HCT116 (cell line): ENCODE measurements around the gene CFDP1. TPM values are rescaled to one million over a fixed set of nuclear protein-coding genes. Genes with fewer than 3 reads are reported as not detected.

Experiments used
- ATAC-seq: fragments of 200-7000 bp; cut with Tn5 transposase; 2 replicates; pipeline ENCODE4 v1.9.1; 2020; ENCODE audit warnings: mild to moderate bottlenecking, moderate library complexity
- BruUV-seq: library from RNA; stranded (reverse); fragments of 400-500 nt; replicated peaks from 2 replicates; lab custom pipeline; 2021; lab: Mats Ljungman, UMichigan
- CTCF ChIA-PET: fragments of 300-600 bp; sonication (Branson Sonifier 250); formaldehyde crosslinking; loops from one replicate; lab custom pipeline; 2021; ENCODE audit warnings: antibody characterized with exemption; lab: Charles Lee
- POLR2A ChIA-PET: fragments of 300-600, 350-600 bp; sonication (Branson Sonifier 250); formaldehyde crosslinking; loops from one replicate; lab custom pipeline; 2021; ENCODE audit warnings: antibody characterized with exemption; lab: Charles Lee
- RAD21 ChIA-PET, 2 experiments: fragments of 300-600 bp; sonication (Branson Sonifier 250); formaldehyde crosslinking; loops; one replicate each; lab custom pipeline; 2023; ENCODE audit warnings: low total read pairs in 2 of 2; ENCODE audit not compliant: uncharacterized antibody in 2 of 2, unreplicated experiment in 2 of 2, low non-redundant PET in 1 of 2; lab: Charles Lee
- DNase-seq: peaks from one replicate; pipeline ENCODE4 v3.0.0-alpha.2; 2010; ENCODE audit warnings: low read depth, low spot score
- H2AFZ ChIP-seq: fragments of 200-600 bp; shearing (Covaris generic), sonication (generic); 2 replicates; pipeline ENCODE4 v1.6.1; 2017; ENCODE audit warnings: low read depth, mixed run types, mixed read lengths, antibody characterized with exemption, low read length; ENCODE audit not compliant: poor library complexity, severe bottlenecking
- H3K27ac ChIP-seq: 2 replicates; pipeline ENCODE4 v1.5.1; 2012; ENCODE audit warnings: low read depth, low read length
- H3K27me3 ChIP-seq: fragments of 200-600 bp; sonication (generic); 2 replicates; pipeline ENCODE4 v1.6.1; 2016; ENCODE audit warnings: mixed run types, low read length, mixed read lengths; ENCODE audit not compliant: insufficient read depth
- H3K36me3 ChIP-seq, 2 experiments: fragments of 200-500 bp in 1 of 2; fragments of 200-600 bp in 1 of 2; sonication (Bioruptor generic) in 1 of 2; sonication (generic) in 1 of 2; 2 replicates each; pipeline versions ENCODE4 v1.5.1 to v1.6.1; 2014 to 2016; ENCODE audit warnings: low read length in 2 of 2, inconsistent platforms in 1 of 2, mixed read lengths in 1 of 2, mixed run types in 1 of 2; ENCODE audit not compliant: insufficient read depth in 2 of 2, control insufficient read depth in 1 of 2
- H3K4me1 ChIP-seq, 2 experiments: fragments of 200-600 bp in 1 of 2; sonication (generic) in 1 of 2; 2 replicates each; pipeline versions ENCODE4 v1.5.1 to v1.6.1; 2012 to 2017; ENCODE audit warnings: low read length in 2 of 2, inconsistent platforms in 1 of 2, mild to moderate bottlenecking in 1 of 2, mixed read lengths in 1 of 2, mixed run types in 1 of 2, moderate library complexity in 1 of 2; ENCODE audit not compliant: insufficient read depth in 2 of 2, control insufficient read depth in 1 of 2
- H3K4me2 ChIP-seq: fragments of 200-600 bp; sonication (generic); 2 replicates; pipeline ENCODE4 v1.6.1; 2017; ENCODE audit warnings: mixed run types, low read length, mixed read lengths
- H3K4me3 ChIP-seq, 2 experiments: fragments of 200-600 bp in 1 of 2; sonication (generic) in 1 of 2; replicated peaks in 1 of 2; 2 replicates each; pipeline ENCODE4 v1.5.1; 2011 to 2016; ENCODE audit warnings: low read length in 2 of 2, control low read depth in 1 of 2, low read depth in 1 of 2, mild to moderate bottlenecking in 1 of 2, mixed read lengths in 1 of 2, mixed run types in 1 of 2
- H3K79me2 ChIP-seq: fragments of 200-600 bp; sonication (generic); 2 replicates; pipeline ENCODE4 v1.6.1; 2017; ENCODE audit warnings: mild to moderate bottlenecking, mixed run types, low read length, moderate library complexity, mixed read lengths; ENCODE audit not compliant: insufficient read depth
- H3K9ac ChIP-seq: fragments of 200-600 bp; sonication (generic); 2 replicates; pipeline ENCODE4 v1.6.1; 2016; ENCODE audit warnings: low read length, mixed read lengths
- H3K9me2 ChIP-seq: fragments of 200-600 bp; sonication (generic), shearing (Covaris generic); 2 replicates; pipeline ENCODE4 v1.6.1; 2017; ENCODE audit warnings: mixed run types, mild to moderate bottlenecking, moderate library complexity; ENCODE audit not compliant: insufficient read depth
- H3K9me3 ChIP-seq, 2 experiments: fragments of 200-500 bp in 1 of 2; fragments of 200-600 bp in 1 of 2; sonication (Bioruptor generic) in 1 of 2; sonication (generic) in 1 of 2; 2 replicates each; pipeline ENCODE4 v1.6.1; 2014 to 2017; ENCODE audit warnings: low read length in 2 of 2, mixed read lengths in 2 of 2, inconsistent platforms in 1 of 2, low read depth in 1 of 2, mild to moderate bottlenecking in 1 of 2, mixed run types in 1 of 2, moderate library complexity in 1 of 2; ENCODE audit not compliant: control insufficient read depth in 1 of 2, insufficient read depth in 1 of 2
- H4K20me1 ChIP-seq: fragments of 200-600 bp; sonication (generic), shearing (Covaris generic); 2 replicates; pipeline ENCODE4 v1.6.1; 2017; ENCODE audit warnings: mixed run types, mild to moderate bottlenecking, moderate library complexity; ENCODE audit not compliant: insufficient read depth
- CBX3 ChIP-seq: IDR thresholded peaks from 2 replicates; pipeline ENCODE4 v1.6.1; 2012; ENCODE audit warnings: low read depth
- EZH2 ChIP-seq: fragments of 200-600 bp; sonication (generic); IDR thresholded peaks from 2 replicates; pipeline ENCODE4 v1.6.1; 2017; ENCODE audit warnings: antibody characterized with exemption, mixed run types
- JUND ChIP-seq: IDR thresholded peaks from 2 replicates; pipeline ENCODE4 v1.6.1; 2012
- RAD21 ChIP-seq: IDR thresholded peaks from 2 replicates; pipeline ENCODE4 v1.6.1; 2012; ENCODE audit warnings: low read depth, mild to moderate bottlenecking
- TCF7L2 ChIP-seq: IDR thresholded peaks from 2 replicates; pipeline ENCODE4 v1.7.0; 2011; ENCODE audit warnings: borderline replicate concordance, inconsistent platforms; ENCODE audit not compliant: insufficient read depth, insufficient read length; ENCODE audit errors: extremely low read depth
- ZNF274 ChIP-seq: fragments of 200-500 bp; sonication (Bioruptor generic); IDR thresholded peaks from 2 replicates; pipeline ENCODE4 v1.6.1; 2014; ENCODE audit warnings: mild to moderate bottlenecking, low read depth, low read length, inconsistent platforms
- intact Hi-C: fragments of 100-400 bp; cut with micrococcal nuclease; formaldehyde crosslinking; loops from 2 replicates; pipeline ENCODE4 v1.10.0; 2022
- total RNA-seq: library from RNA; stranded (reverse); gene quantifications from one replicate; pipeline ENCODE4 v1.2.1, GENCODE V29; 2021; ENCODE audit not compliant: unreplicated experiment
- TF ChIP-seq, protein P1 (sequence below), 3 experiments: fragments of 200-600 bp in 1 of 3; sonication (generic) in 1 of 3; IDR thresholded peaks in 2 of 3; conservative IDR thresholded peaks in 1 of 3; 2 replicates each; pipeline ENCODE4 v1.5.1; 2012 to 2017; ENCODE audit warnings: low read depth in 2 of 3, low read length in 2 of 3, antibody characterized with exemption in 1 of 3, borderline replicate concordance in 1 of 3, control low read depth in 1 of 3, mild to moderate bottlenecking in 1 of 3, mixed read lengths in 1 of 3, mixed run types in 1 of 3, moderate library complexity in 1 of 3; ENCODE audit not compliant: insufficient read depth in 1 of 3
- TF ChIP-seq, protein P2 (sequence below): IDR thresholded peaks from 2 replicates; pipeline ENCODE4 v1.6.1; 2012; ENCODE audit warnings: low read depth
- TF ChIP-seq, protein P3 (sequence below): IDR thresholded peaks from 2 replicates; pipeline ENCODE4 v1.6.1; 2011; ENCODE audit warnings: mild to moderate bottlenecking, low read length, moderate library complexity; ENCODE audit not compliant: insufficient replicate concordance; ENCODE audit errors: extremely low read depth

Gene CFDP1
- total RNA-seq, 1 experiment from 2014 or later = 45.3 TPM

DNA sequence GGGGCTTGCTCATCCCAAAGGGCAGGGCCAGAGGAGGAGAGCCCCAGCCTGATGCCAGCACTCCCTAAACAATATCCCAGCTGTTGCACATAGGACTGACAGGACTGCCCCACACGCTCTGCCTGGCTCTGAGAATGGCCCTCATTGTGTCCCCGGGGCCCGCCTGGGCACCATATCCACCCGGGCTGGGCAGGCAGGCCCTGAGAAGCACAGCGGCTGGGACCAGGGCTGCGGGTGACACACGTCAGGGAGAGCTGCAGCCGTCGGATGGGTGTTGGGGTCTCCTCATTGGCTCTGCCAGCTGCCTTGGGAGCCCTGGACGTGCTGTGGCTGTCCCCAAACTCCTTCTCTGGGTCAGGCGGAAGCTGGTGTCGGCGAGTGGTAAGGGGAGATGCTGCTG is 186.1 kb downstream of the CFDP1 start:
- Histone ChIP-seq H3K4me1 (peaks cover 74 to 78% of the 10 kb centered on the region in 2 experiments), H3K9me2 (no peaks in the 10 kb centered on the region), H3K9me3 (no peaks in the 10 kb centered on the region), H3K79me2 (peaks cover 81% of the 10 kb centered on the region), H2AFZ (no peak overlapping the region), H4K20me1 (no peaks in the 10 kb centered on the region), H3K27me3 (no peaks in the 10 kb centered on the region), H3K4me3 (no peak overlapping the region), H3K36me3 (peaks cover 0 to under 1% of the 10 kb centered on the region in 2 experiments; a peak in 1 of 4 replicates), H3K4me2 (peak overlapping the region; percentile 64), H3K27ac (peak overlapping the region; percentile 97; the same call in 1 of the 2 replicates)
- RAD21 ChIA-PET = no interaction called here
- POLR2A ChIA-PET = interaction anchor here (1.0 kb wide), 1 partner anchor 13 kb away, joined by 3 read pairs; no protein-coding TSS in a partner anchor
- BruUV-seq = no TSS peak
- ATAC-seq (no peak), DNase-seq (no peak)
- no peak for TF ChIP-seq CBX3
- no peak for TF ChIP-seq TCF7L2
- TF ChIP-seq, all 23 proteins: peak for 0
- H3K9ac ChIP-seq = peak overlapping the region; percentile 67
- intact Hi-C loops = no loop called here
- CTCF ChIA-PET = no interaction called here

DNA sequence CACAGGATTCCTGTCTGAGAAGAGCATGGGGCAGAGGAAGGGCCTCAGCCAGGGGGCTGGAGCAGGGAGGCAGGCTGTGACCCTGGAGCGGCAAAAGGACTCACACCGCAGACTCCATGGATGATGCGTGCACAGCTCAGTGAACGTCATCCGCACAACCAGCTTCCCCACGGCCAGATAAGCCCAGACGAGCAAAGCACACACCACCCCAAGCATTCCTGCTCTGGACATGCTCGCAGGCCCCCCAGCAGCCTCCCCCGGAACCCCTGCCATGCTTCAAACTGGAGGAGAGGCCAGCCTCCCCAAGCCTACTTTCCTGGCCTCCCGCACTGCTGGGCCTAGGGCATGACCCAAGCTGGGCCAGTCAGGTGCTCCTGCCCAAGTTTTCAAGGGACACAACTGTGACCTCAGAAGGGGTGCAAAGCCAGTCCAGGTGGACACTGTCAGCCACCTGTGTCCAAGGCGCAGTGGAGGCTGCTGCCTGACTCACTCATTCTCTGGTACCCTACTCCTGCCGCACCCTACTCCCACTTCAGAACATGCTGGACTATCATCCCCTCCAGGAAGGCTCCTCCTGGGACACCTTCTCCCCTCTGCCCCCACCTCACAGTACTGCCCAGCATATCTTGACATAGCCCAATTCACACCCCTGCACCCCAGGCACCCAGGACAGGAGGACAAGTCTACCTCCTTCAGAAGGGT is 186.6 kb downstream of the CFDP1 start:
- Histone ChIP-seq H3K9ac (peak overlapping the region; percentile 67), H3K4me2 (peak overlapping the region; percentile 64), H3K79me2 (peaks cover 84% of the 10 kb centered on the region), H2AFZ (no peak overlapping the region), H3K4me3 (peak overlapping the region in 1 of 2 experiments; percentile 30; a peak in 1 of 4 replicates), H4K20me1 (no peaks in the 10 kb centered on the region), H3K9me2 (no peaks in the 10 kb centered on the region), H3K36me3 (peaks cover 2% of the 10 kb centered on the region in 2 experiments; a peak in 1 of 4 replicates), H3K27ac (peak overlapping the region; percentile 97), H3K27me3 (no peaks in the 10 kb centered on the region), H3K4me1 (peaks cover 68 to 72% of the 10 kb centered on the region in 2 experiments), H3K9me3 (no peaks in the 10 kb centered on the region)
- ATAC-seq = no peak
- DNase-seq = no peak
- CTCF ChIA-PET = interaction anchor here (1.1 to 1.9 kb wide), 4 partner anchors 13 to 218 kb away, joined by 3 to 12 read pairs (median 4); no protein-coding TSS in a partner anchor
- RAD21 ChIA-PET = interaction anchor here in 1 of 2 experiments (0.7 kb wide), 1 partner anchor 61 kb away, joined by 10 read pairs; no protein-coding TSS in a partner anchor
- no TSS peak for BruUV-seq
- intact Hi-C loops = no loop called here
- POLR2A ChIA-PET = interaction anchor here (1.5 to 2.0 kb wide), 2 partner anchors 21 to 59 kb away, joined by 3 to 10 read pairs; no protein-coding TSS in a partner anchor
- TF ChIP-seq ZNF274 (no peak), RAD21 (no peak), JUND (no peak), EZH2 (no peak)
- TF ChIP-seq, protein P1, sequence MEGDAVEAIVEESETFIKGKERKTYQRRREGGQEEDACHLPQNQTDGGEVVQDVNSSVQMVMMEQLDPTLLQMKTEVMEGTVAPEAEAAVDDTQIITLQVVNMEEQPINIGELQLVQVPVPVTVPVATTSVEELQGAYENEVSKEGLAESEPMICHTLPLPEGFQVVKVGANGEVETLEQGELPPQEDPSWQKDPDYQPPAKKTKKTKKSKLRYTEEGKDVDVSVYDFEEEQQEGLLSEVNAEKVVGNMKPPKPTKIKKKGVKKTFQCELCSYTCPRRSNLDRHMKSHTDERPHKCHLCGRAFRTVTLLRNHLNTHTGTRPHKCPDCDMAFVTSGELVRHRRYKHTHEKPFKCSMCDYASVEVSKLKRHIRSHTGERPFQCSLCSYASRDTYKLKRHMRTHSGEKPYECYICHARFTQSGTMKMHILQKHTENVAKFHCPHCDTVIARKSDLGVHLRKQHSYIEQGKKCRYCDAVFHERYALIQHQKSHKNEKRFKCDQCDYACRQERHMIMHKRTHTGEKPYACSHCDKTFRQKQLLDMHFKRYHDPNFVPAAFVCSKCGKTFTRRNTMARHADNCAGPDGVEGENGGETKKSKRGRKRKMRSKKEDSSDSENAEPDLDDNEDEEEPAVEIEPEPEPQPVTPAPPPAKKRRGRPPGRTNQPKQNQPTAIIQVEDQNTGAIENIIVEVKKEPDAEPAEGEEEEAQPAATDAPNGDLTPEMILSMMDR (IDR thresholded peaks at IDR 0.05 in 2 of 3, conservative IDR thresholded peaks at IDR 0.05 in 1 of 3; ENCODE audit: borderline replicate concordance in 1 of 3, insufficient read depth in 1 of 3, low read depth in 2 of 3, low read length in 2 of 3) = no peak
- TF ChIP-seq, protein P2, sequence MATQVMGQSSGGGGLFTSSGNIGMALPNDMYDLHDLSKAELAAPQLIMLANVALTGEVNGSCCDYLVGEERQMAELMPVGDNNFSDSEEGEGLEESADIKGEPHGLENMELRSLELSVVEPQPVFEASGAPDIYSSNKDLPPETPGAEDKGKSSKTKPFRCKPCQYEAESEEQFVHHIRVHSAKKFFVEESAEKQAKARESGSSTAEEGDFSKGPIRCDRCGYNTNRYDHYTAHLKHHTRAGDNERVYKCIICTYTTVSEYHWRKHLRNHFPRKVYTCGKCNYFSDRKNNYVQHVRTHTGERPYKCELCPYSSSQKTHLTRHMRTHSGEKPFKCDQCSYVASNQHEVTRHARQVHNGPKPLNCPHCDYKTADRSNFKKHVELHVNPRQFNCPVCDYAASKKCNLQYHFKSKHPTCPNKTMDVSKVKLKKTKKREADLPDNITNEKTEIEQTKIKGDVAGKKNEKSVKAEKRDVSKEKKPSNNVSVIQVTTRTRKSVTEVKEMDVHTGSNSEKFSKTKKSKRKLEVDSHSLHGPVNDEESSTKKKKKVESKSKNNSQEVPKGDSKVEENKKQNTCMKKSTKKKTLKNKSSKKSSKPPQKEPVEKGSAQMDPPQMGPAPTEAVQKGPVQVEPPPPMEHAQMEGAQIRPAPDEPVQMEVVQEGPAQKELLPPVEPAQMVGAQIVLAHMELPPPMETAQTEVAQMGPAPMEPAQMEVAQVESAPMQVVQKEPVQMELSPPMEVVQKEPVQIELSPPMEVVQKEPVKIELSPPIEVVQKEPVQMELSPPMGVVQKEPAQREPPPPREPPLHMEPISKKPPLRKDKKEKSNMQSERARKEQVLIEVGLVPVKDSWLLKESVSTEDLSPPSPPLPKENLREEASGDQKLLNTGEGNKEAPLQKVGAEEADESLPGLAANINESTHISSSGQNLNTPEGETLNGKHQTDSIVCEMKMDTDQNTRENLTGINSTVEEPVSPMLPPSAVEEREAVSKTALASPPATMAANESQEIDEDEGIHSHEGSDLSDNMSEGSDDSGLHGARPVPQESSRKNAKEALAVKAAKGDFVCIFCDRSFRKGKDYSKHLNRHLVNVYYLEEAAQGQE = no peak
- TF ChIP-seq, protein P3, sequence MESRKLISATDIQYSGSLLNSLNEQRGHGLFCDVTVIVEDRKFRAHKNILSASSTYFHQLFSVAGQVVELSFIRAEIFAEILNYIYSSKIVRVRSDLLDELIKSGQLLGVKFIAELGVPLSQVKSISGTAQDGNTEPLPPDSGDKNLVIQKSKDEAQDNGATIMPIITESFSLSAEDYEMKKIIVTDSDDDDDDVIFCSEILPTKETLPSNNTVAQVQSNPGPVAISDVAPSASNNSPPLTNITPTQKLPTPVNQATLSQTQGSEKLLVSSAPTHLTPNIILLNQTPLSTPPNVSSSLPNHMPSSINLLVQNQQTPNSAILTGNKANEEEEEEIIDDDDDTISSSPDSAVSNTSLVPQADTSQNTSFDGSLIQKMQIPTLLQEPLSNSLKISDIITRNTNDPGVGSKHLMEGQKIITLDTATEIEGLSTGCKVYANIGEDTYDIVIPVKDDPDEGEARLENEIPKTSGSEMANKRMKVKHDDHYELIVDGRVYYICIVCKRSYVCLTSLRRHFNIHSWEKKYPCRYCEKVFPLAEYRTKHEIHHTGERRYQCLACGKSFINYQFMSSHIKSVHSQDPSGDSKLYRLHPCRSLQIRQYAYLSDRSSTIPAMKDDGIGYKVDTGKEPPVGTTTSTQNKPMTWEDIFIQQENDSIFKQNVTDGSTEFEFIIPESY = no peak
